ENCODE data around the gene LIPN. TPM values are rescaled to one million over a fixed set of nuclear protein-coding genes. Genes with fewer than 3 reads are reported as not detected.

Gene LIPN, protein sequence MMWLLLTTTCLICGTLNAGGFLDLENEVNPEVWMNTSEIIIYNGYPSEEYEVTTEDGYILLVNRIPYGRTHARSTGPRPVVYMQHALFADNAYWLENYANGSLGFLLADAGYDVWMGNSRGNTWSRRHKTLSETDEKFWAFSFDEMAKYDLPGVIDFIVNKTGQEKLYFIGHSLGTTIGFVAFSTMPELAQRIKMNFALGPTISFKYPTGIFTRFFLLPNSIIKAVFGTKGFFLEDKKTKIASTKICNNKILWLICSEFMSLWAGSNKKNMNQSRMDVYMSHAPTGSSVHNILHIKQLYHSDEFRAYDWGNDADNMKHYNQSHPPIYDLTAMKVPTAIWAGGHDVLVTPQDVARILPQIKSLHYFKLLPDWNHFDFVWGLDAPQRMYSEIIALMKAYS
- total RNA-seq = under 1 TPM in 2 of 3 donors, not detected in 1; 0.66 to 0.83 TPM
- 0.41 TPM for total RNA-seq (2013)

DNA sequence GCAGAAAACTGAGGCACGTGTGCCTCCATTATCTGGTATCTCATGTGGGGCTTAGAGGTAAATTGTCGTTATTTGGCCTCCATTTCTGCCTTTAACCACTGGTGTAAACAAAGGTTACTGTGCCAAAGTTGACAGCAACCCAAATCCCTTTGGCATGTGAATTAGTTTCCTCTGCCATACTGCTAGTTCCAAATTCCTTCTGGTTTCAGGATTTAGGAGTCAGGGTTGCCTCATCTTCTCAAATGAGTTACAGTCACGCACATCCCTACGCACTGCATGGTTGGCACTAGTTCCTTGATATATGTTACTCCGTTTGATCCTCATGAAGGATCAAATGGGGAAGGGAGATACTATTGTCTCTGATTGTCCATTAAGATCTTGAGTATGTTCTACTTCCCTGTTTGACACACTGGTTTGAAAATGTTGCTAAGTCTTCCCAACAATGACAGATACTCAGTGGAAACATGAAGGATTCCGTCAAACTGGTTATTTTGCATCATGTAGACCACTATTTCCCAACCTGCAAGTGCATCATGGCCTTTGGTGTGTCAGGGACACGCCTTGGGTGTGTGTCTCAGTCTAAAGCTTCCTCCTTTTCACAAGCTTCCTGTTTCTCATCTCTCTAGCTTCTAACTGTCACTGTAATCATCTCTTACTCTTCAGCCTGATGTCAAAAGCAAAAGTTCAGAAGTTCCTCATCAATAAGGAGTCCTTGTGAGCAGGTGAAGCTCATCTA is at the start of gene LIPN:
Gene LIPN (plus strand): TSS at position 655 of the 736 bp plus-strand sequence. CDS start 1,386 bp downstream, outside the sequence.
- no peak within 1 kb of the TSS for H3K4me3 ChIP-seq (ENCODE audit: low read length)
- peak in 2 of 3 donors; percentile 45 to 82 for ATAC-seq
- H3K27me3 Mint-ChIP-seq (ENCODE audit: low read depth in 2 of 2) = peaks cover 0 to 3% of the 10 kb centered on the region in 2 donors
- peak in 1 of 2 donors; percentile 13 for DNase-seq
- no peak within 1 kb of the TSS for H3K4me3 Mint-ChIP-seq
- peak within 1 kb of the TSS; percentile 43 for H3K27ac ChIP-seq (ENCODE audit: low read length)
- TF ChIP-seq, protein P1, sequence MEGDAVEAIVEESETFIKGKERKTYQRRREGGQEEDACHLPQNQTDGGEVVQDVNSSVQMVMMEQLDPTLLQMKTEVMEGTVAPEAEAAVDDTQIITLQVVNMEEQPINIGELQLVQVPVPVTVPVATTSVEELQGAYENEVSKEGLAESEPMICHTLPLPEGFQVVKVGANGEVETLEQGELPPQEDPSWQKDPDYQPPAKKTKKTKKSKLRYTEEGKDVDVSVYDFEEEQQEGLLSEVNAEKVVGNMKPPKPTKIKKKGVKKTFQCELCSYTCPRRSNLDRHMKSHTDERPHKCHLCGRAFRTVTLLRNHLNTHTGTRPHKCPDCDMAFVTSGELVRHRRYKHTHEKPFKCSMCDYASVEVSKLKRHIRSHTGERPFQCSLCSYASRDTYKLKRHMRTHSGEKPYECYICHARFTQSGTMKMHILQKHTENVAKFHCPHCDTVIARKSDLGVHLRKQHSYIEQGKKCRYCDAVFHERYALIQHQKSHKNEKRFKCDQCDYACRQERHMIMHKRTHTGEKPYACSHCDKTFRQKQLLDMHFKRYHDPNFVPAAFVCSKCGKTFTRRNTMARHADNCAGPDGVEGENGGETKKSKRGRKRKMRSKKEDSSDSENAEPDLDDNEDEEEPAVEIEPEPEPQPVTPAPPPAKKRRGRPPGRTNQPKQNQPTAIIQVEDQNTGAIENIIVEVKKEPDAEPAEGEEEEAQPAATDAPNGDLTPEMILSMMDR (IDR thresholded peaks at IDR 0.05) = no peak
- H3K36me3 Mint-ChIP-seq = no peaks in the 10 kb centered on the region
- 88% methylated on average over 7 of the region's 7 CpGs for WGBS (ENCODE audit: insufficient coverage)
- H3K36me3 ChIP-seq (ENCODE audit: control insufficient read depth, insufficient read depth, low read length) = no peaks in the 10 kb centered on the region
- no peaks in the 10 kb centered on the region for H3K4me1 ChIP-seq (ENCODE audit: control insufficient read depth, insufficient read depth, low read length)
- H3K9me3 ChIP-seq (ENCODE audit: control insufficient read depth, insufficient read depth, low read length) = no peaks in the 10 kb centered on the region
- H3K9me3 Mint-ChIP-seq = no peaks in the 10 kb centered on the region
- H3K27ac Mint-ChIP-seq = no peak within 1 kb of the TSS
- H3K4me1 Mint-ChIP-seq = peaks cover 6% of the 10 kb centered on the region in 2 donors
- intact Hi-C loops (cut with micrococcal nuclease) = no loop called here
- H3K27me3 ChIP-seq (ENCODE audit: control insufficient read depth, insufficient read depth, low read length) = no peaks in the 10 kb centered on the region

DNA sequence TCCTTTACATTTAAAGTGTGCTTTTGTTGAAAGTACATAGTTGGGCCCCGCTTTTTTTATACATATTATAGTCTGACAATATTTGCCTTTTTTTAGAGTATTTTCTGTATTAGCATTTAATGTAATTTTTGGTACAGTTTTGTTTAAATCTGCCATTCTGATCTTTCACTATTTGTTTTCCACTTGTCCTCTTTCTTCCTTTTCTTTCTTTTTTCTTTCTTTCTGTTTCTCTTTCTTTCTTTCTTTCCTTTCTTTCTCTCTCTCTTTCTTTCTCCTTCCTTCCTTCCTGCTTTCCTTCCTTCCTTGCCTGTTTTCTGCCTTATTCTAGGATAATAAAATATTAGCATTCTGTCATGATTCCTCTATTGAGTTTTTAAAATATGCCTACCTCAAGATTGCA is 44.3 kb upstream of the LIPN start:
- Mint-ChIP-seq H3K4me1 (no peaks in the 10 kb centered on the region), H3K36me3 (no peaks in the 10 kb centered on the region), H3K27me3 (ENCODE audit: low read depth in 2 of 2) (peaks cover 14% of the 10 kb centered on the region in 2 donors), H3K27ac (no peak overlapping the region), H3K4me3 (no peak overlapping the region), H3K9me3 (no peaks in the 10 kb centered on the region)
- no CpG with 5 or more reads among the region's 1 CpG for WGBS (ENCODE audit: insufficient coverage)
- Histone ChIP-seq H3K27ac (ENCODE audit: low read length) (no peak overlapping the region), H3K4me1 (ENCODE audit: control insufficient read depth, insufficient read depth, low read length) (no peaks in the 10 kb centered on the region), H3K4me3 (ENCODE audit: low read length) (no peak overlapping the region), H3K9me3 (ENCODE audit: control insufficient read depth, insufficient read depth, low read length) (no peaks in the 10 kb centered on the region), H3K27me3 (ENCODE audit: control insufficient read depth, insufficient read depth, low read length) (no peaks in the 10 kb centered on the region), H3K36me3 (ENCODE audit: control insufficient read depth, insufficient read depth, low read length) (no peaks in the 10 kb centered on the region)
- ATAC-seq = no peak
- intact Hi-C loops (cut with micrococcal nuclease) = no loop called here
- TF ChIP-seq, protein P1 (IDR thresholded peaks at IDR 0.05) = no peak
- no peak for DNase-seq

DNA sequence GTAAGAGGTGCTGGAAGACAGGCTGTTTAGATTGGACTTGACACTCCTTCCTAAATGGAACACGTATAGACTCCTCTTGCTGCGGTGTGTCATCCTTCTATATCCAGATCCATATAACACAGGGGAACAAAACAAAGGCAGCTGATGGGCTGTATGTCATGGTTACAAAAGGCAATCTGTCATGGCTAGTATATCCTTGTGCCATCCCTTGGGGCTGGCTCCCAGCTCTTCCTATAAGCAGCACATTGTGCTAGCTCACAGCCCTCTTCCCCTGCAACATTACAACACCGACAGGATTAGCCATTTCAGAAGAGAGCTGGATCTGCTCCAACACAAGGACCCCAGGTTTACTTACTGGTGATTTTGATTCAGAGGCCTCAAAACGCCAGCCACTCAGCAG is 38.4 kb upstream of the LIPN start:
- H3K4me3 ChIP-seq (ENCODE audit: low read length) = no peak overlapping the region
- H3K36me3 Mint-ChIP-seq = no peaks in the 10 kb centered on the region
- DNase-seq (no peak), ATAC-seq (no peak)
- no peak overlapping the region for H3K4me3 Mint-ChIP-seq
- no peak overlapping the region for H3K27ac Mint-ChIP-seq
- H3K9me3 ChIP-seq (ENCODE audit: control insufficient read depth, insufficient read depth, low read length) = no peaks in the 10 kb centered on the region
- H3K27ac ChIP-seq (ENCODE audit: low read length) = no peak overlapping the region
- WGBS (ENCODE audit: insufficient coverage) = 94% methylated on average over 4 of the region's 4 CpGs
- intact Hi-C loops (cut with micrococcal nuclease) = no loop called here
- H3K4me1 Mint-ChIP-seq = peaks cover 6 to 7% of the 10 kb centered on the region in 2 donors
- no peaks in the 10 kb centered on the region for H3K36me3 ChIP-seq (ENCODE audit: control insufficient read depth, insufficient read depth, low read length)
- no peaks in the 10 kb centered on the region for H3K27me3 ChIP-seq (ENCODE audit: control insufficient read depth, insufficient read depth, low read length)
- peaks cover 0 to 10% of the 10 kb centered on the region in 2 donors for H3K27me3 Mint-ChIP-seq (ENCODE audit: low read depth in 2 of 2)
- no peaks in the 10 kb centered on the region for H3K9me3 Mint-ChIP-seq
- TF ChIP-seq, protein P1 (IDR thresholded peaks at IDR 0.05) = no peak
- no peaks in the 10 kb centered on the region for H3K4me1 ChIP-seq (ENCODE audit: control insufficient read depth, insufficient read depth, low read length)
